ENCODE data around the gene ANKRD62. TPM values are rescaled to one million over a fixed set of nuclear protein-coding genes. Genes with fewer than 3 reads are reported as not detected.

ANKRD62 gene
- total RNA-seq, 1 experiment from 2014 or later = not detected

- no peaks in the 10 kb centered on the region for H3K4me1 ChIP-seq (ENCODE audit: insufficient read depth, low read length, poor library complexity, severe bottlenecking)
- H3K4me3 ChIP-seq (ENCODE audit: low read depth, low read length, poor library complexity, severe bottlenecking) = no peak overlapping the region
- ChIA-PET CTCF (no interaction called here), POLR2A (ENCODE audit: low non-redundant PET) (no interaction called here)
- H3K27ac ChIP-seq (ENCODE audit: low read depth, low read length, poor library complexity, severe bottlenecking) = no peak overlapping the region
- no TSS peak for BruUV-seq (replicated peaks)
- no peaks in the 10 kb centered on the region for H3K36me3 ChIP-seq (ENCODE audit: insufficient read depth, low read length, poor library complexity, severe bottlenecking)
- TF ChIP-seq CTCF (conservative IDR thresholded peaks at IDR 0.05; ENCODE audit: low read depth, low read length) = no peak
- TF ChIP-seq EZH2 (IDR thresholded peaks at IDR 0.05; ENCODE audit: borderline replicate concordance, low read depth, low read length, poor library complexity, severe bottlenecking) = no peak
- H3K27me3 ChIP-seq (replicated peaks; ENCODE audit: insufficient read depth, low read depth, low read length, poor library complexity) = peaks cover under 1% of the 10 kb centered on the region
- intact Hi-C loops (cut with micrococcal nuclease; ENCODE audit: unreplicated experiment) = no loop called here
- H3K9me3 ChIP-seq (ENCODE audit: low read depth, low read length, poor library complexity, severe bottlenecking) = no peaks in the 10 kb centered on the region
- DNase-seq (ENCODE audit: low spot score) = no peak
Observed at GRCh38 chr18:12046751-12047335, 46.8 kb upstream of the ANKRD62 start.

- ChIA-PET CTCF (interaction anchor here (0.5 kb wide), 1 partner anchor 109 kb away, joined by 6 read pairs; no protein-coding TSS in a partner anchor), POLR2A (ENCODE audit: low non-redundant PET) (no interaction called here)
- no peak for DNase-seq (ENCODE audit: low spot score)
Observed at GRCh38 chr18:12048010-12048826, 45.4 kb upstream of the ANKRD62 start.

GRCh38 chr18:12048827-12049175, 44.8 kb upstream of the ANKRD62 start:
- Histone ChIP-seq H3K9me3 (ENCODE audit: low read depth, low read length, poor library complexity, severe bottlenecking) (no peaks in the 10 kb centered on the region), H3K36me3 (ENCODE audit: insufficient read depth, low read length, poor library complexity, severe bottlenecking) (no peaks in the 10 kb centered on the region), H3K4me1 (ENCODE audit: insufficient read depth, low read length, poor library complexity, severe bottlenecking) (no peaks in the 10 kb centered on the region), H3K27me3 (replicated peaks; ENCODE audit: insufficient read depth, low read depth, low read length, poor library complexity) (peaks cover 3% of the 10 kb centered on the region), H3K27ac (ENCODE audit: low read depth, low read length, poor library complexity, severe bottlenecking) (no peak overlapping the region), H3K4me3 (ENCODE audit: low read depth, low read length, poor library complexity, severe bottlenecking) (no peak overlapping the region)
- no peak for TF ChIP-seq EZH2 (IDR thresholded peaks at IDR 0.05; ENCODE audit: borderline replicate concordance, low read depth, low read length, poor library complexity, severe bottlenecking)
- TF ChIP-seq CTCF (conservative IDR thresholded peaks at IDR 0.05; ENCODE audit: low read depth, low read length) = no peak
- POLR2A ChIA-PET (ENCODE audit: low non-redundant PET) = no interaction called here
- CTCF ChIA-PET = no interaction called here
- BruUV-seq (replicated peaks) = no TSS peak
- intact Hi-C loops (cut with micrococcal nuclease; ENCODE audit: unreplicated experiment) = no loop called here
- no peak for DNase-seq (ENCODE audit: low spot score)

More at GRCh38 chr18:12048010-12048826, 45.4 kb upstream of the ANKRD62 start:
- peaks cover 3% of the 10 kb centered on the region for H3K27me3 ChIP-seq (replicated peaks; ENCODE audit: insufficient read depth, low read depth, low read length, poor library complexity)
- TF ChIP-seq CTCF (conservative IDR thresholded peaks at IDR 0.05; ENCODE audit: low read depth, low read length) (no peak), EZH2 (IDR thresholded peaks at IDR 0.05; ENCODE audit: borderline replicate concordance, low read depth, low read length, poor library complexity, severe bottlenecking) (no peak)
- H3K4me1 ChIP-seq (ENCODE audit: insufficient read depth, low read length, poor library complexity, severe bottlenecking) = no peaks in the 10 kb centered on the region
- intact Hi-C loops (cut with micrococcal nuclease; ENCODE audit: unreplicated experiment) = no loop called here
- H3K27ac ChIP-seq (ENCODE audit: low read depth, low read length, poor library complexity, severe bottlenecking) = no peak overlapping the region
- H3K9me3 ChIP-seq (ENCODE audit: low read depth, low read length, poor library complexity, severe bottlenecking) = no peaks in the 10 kb centered on the region
- BruUV-seq (replicated peaks) = no TSS peak
- H3K4me3 ChIP-seq (ENCODE audit: low read depth, low read length, poor library complexity, severe bottlenecking) = no peak overlapping the region
- H3K36me3 ChIP-seq (ENCODE audit: insufficient read depth, low read length, poor library complexity, severe bottlenecking) = no peaks in the 10 kb centered on the region
